Small intestine (tissue), 7 donors: Measurements from ENCODE around the gene CHST5. TPM values are rescaled to one million over a fixed set of nuclear protein-coding genes. Genes with fewer than 3 reads are reported as not detected.

Experiments used
- DNase-seq, 2 donors: peaks; one replicate each; pipeline versions ENCODE4 v3.0.0 to v3.0.0-alpha.2; 2013
- FAIRE-seq: peaks from 2 replicates; lab custom pipeline; 2012; peaks lifted over from hg19 to GRCh38; lab: Jason Lieb, UNC
- H3K27ac ChIP-seq, 3 donors: one replicate each; pipeline ENCODE4 v1.5.1; 2013; ENCODE audit warnings: low read length in 2 of 3, mild to moderate bottlenecking in 2 of 3, control low read depth in 1 of 3, inconsistent platforms in 1 of 3, low read depth in 1 of 3, moderate library complexity in 1 of 3
- H3K27me3 ChIP-seq, 3 donors: one replicate each; pipeline ENCODE4 v1.6.1; 2013; ENCODE audit warnings: low read length in 3 of 3, inconsistent platforms in 1 of 3; ENCODE audit not compliant: control insufficient read depth in 3 of 3, insufficient read depth in 3 of 3
- H3K36me3 ChIP-seq, 3 donors: one replicate each; pipeline ENCODE4 v1.6.1; 2013; ENCODE audit warnings: low read length in 3 of 3, inconsistent platforms in 1 of 3, low read depth in 1 of 3, mild to moderate bottlenecking in 1 of 3, moderate library complexity in 1 of 3; ENCODE audit not compliant: control insufficient read depth in 3 of 3, insufficient read depth in 2 of 3
- H3K4me1 ChIP-seq, 3 donors: one replicate each; pipeline ENCODE4 v1.6.1; 2013; ENCODE audit warnings: low read length in 2 of 3, inconsistent platforms in 1 of 3, low read depth in 1 of 3, mild to moderate bottlenecking in 1 of 3, moderate library complexity in 1 of 3; ENCODE audit not compliant: control insufficient read depth in 3 of 3, insufficient read depth in 2 of 3
- H3K4me3 ChIP-seq, 3 donors: one replicate each; pipeline ENCODE4 v1.5.1; 2013; ENCODE audit warnings: low read length in 3 of 3, control low read depth in 1 of 3, inconsistent platforms in 1 of 3, low read depth in 1 of 3, mild to moderate bottlenecking in 1 of 3, moderate library complexity in 1 of 3
- H3K9me3 ChIP-seq, 2 donors: one replicate each; pipeline ENCODE4 v1.6.1; 2013; ENCODE audit warnings: low read depth in 1 of 2, low read length in 1 of 2; ENCODE audit not compliant: control insufficient read depth in 2 of 2, insufficient read depth in 1 of 2
- WGBS, 3 donors: extraction: QIAGEN DNeasy Blood & Tissue Kit; methylation state at CpG; one replicate each; pipeline ENCODE4 v1.1.7; 2013; 5-methylcytosine and 5-hydroxymethylcytosine counted together
- polyA plus RNA-seq, 4 donors: library from polyadenylated mRNA; stranded (reverse) in 3 of 4; unstranded in 1 of 4; fragments of 200-250 nt in 3 of 4; fragments of 120-200 nt in 1 of 4; gene quantifications; one replicate each; pipeline versions ENCODE4 v1.2.1 to v1.2.3, GENCODE V29; 2013
- donor health status: healthy with polysubstance abuse.
- donor health status: control.
- donor health status: control.
- donor health status: Bipolar disorder and iron deficiency.
- donor health status: healthy.

Gene CHST5
- polyA plus RNA-seq, 4 donors: 21.2 to 37.7 (median 27.5) TPM

DNA sequence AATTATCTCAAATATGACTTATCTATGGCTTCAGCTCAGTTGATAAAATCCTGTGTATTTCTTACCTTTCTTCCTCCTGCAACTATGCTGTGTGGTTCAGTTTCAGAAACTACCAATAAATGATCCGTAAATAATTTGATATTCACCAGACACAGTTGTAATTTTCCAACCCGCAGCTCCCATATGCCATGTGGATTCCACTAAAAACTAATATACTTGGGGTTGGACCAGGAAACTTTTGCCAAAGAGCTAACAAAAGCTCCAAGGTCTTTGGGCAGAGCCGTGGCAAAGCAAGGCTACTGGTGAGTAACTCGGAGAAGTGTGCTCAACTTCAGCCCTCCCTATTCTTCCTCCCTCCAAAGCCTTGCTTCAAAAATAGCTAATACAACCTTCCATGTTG is 38.4 kb downstream of the CHST5 start:
- peaks cover 0 to 12% (median 2%) of the 10 kb centered on the region in 3 donors for H3K27me3 ChIP-seq
- no peak for DNase-seq
- peaks cover 0 to 5% (median 0%) of the 10 kb centered on the region in 3 donors for H3K36me3 ChIP-seq
- H3K4me3 ChIP-seq: no peak overlapping the region
- FAIRE-seq: no peak
- no peaks in the 10 kb centered on the region for H3K9me3 ChIP-seq
- 59 to 70% (median 61%) methylated on average over 4 of the region's 4 CpGs for WGBS, 3 donors
- H3K27ac ChIP-seq: no peak overlapping the region
- peaks cover 0 to 8% (median 0%) of the 10 kb centered on the region in 3 donors for H3K4me1 ChIP-seq

DNA sequence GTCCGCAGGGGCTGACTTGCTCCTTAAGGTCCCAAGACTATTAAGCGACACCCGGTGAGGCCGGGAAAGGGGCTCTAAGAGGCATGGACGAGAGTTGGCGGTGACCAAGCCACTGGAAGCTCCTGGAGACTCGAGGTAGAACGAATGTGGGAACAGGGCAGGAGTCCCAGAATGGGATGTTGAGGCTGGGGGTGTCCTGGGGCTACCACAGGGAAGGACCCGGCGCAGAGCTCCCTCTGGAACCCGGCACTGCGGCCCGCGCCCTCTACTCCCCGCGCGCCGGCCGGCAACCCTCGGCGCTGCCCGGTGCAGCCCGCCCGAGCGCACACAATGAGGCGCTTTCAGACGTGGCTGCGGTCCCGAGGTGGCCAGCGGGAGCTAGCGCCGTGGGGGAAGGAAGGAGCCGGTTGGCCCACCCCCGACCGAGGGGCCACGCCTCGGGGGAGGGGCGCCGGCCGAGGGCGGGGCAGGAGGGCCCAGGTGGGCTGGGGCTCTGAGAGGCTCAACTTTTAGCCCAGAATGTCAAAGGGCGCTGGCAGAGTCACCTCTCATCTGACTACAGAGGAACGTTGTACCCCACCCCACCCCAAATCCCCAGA is 40.7 kb downstream of the CHST5 start, which contains the start of gene CHST6:
TSS of gene CHST6 (minus strand) at position 366 of the 599 bp plus-strand sequence. CDS start 15,613 bp downstream, outside the sequence.
- Histone ChIP-seq H3K27ac (no peak within 1 kb of the TSS), H3K4me3 (peak within 1 kb of the TSS in 2 of 3 donors; percentile 36 to 42), H3K27me3 (peaks cover 0 to 12% (median 2%) of the 10 kb centered on the region in 3 donors), H3K4me1 (peaks cover 0 to 8% (median 0%) of the 10 kb centered on the region in 3 donors), H3K36me3 (peaks cover 0 to 2% (median 0%) of the 10 kb centered on the region in 3 donors), H3K9me3 (no peaks in the 10 kb centered on the region)
- FAIRE-seq (no peak), DNase-seq (peak; percentile 27 to 53)
- WGBS, 3 donors: 2 to 5% (median 4%) methylated on average over 26 to 43 of the region's 43 CpGs

DNA sequence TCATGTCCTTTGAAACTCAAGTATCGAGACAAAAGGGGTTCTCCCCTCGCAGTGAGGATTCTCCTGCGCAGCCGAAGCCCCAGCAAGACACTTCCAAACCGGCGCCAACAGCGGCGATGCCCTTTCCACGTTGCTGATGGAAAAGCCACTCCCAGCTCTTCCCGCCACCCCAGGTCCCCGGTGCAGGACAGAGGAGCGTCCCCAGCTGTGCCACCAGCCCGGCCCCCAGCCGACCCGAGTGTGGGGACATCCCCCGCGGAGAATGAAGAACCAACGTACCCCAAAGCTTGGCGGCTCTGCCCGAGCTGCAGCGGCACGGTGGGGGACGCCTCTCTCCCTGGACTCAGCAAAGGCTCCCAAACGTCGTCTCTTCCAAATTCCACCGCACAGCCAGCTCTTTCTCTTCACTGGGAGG is 41.2 kb downstream of the CHST5 start:
- Histone ChIP-seq H3K36me3 (no peaks in the 10 kb centered on the region), H3K4me1 (peaks cover 0 to 8% (median 0%) of the 10 kb centered on the region in 3 donors), H3K27me3 (peaks cover 0 to 12% (median 2%) of the 10 kb centered on the region in 3 donors), H3K4me3 (peak overlapping the region in 2 of 3 donors; percentile 36 to 42), H3K27ac (no peak overlapping the region), H3K9me3 (no peaks in the 10 kb centered on the region)
- DNase-seq (peak in 1 of 2 donors; percentile 17), FAIRE-seq (no peak)
- 3 to 12% (median 7%) methylated on average over 26 of the region's 26 CpGs for WGBS, 3 donors

DNA sequence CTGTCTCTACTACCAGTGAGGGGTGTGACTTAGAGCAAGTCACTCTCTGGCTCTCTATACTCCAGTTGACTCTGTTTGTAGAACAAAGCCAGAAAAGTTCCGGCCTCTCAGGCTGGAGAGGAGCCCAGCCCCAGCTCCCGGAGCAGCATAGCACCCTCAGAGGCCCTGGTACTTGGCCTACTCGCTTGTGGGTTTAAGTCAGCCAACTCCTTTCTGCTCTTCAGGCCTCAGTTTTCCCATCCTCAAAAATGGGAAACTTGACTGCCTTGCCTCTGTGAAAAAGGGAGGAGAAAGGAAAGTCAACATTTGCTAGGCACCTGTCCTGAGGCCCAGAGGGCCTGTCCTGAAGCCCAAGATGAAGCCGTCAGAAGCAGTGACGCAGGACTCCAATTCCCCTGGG is 41.7 kb downstream of the CHST5 start:
- Histone ChIP-seq H3K4me1 (peaks cover 0 to 8% (median 0%) of the 10 kb centered on the region in 3 donors), H3K27ac (no peak overlapping the region), H3K9me3 (no peaks in the 10 kb centered on the region), H3K4me3 (no peak overlapping the region), H3K36me3 (no peaks in the 10 kb centered on the region), H3K27me3 (peaks cover 0 to 12% (median 2%) of the 10 kb centered on the region in 3 donors)
- WGBS, 3 donors: 71 to 72% (median 72%) methylated on average over 5 of the region's 5 CpGs
- DNase-seq (no peak), FAIRE-seq (no peak)

DNA sequence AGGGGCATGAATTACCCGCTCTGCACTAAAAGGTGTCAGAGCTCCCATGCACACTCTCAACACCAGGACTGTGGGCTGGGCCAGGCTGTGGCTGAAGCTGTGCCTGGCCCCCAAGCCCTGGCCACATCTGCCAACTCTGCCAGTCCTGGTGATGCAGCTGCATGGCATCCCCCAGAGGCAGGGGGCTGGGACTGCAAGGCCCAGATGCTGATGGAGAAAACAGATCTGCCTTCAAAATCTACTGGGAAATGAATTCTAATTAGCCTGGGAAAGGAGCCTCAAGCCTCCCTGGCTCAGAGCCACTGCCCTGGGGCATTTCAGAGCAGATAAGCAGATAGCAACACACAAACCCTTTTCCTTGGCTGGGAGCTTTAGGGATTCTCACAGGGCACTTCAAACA is 44.0 kb downstream of the CHST5 start:
- Histone ChIP-seq H3K36me3 (no peaks in the 10 kb centered on the region), H3K4me1 (peaks cover 0 to 13% (median 2%) of the 10 kb centered on the region in 3 donors), H3K27ac (no peak overlapping the region), H3K27me3 (peaks cover 0 to 12% (median 2%) of the 10 kb centered on the region in 3 donors), H3K4me3 (no peak overlapping the region), H3K9me3 (no peaks in the 10 kb centered on the region)
- DNase-seq (peak in 1 of 2 donors; percentile 21), FAIRE-seq (no peak)
- WGBS, 3 donors: 36 to 79% (median 45%) methylated on average over 1 of the region's 1 CpG

DNA sequence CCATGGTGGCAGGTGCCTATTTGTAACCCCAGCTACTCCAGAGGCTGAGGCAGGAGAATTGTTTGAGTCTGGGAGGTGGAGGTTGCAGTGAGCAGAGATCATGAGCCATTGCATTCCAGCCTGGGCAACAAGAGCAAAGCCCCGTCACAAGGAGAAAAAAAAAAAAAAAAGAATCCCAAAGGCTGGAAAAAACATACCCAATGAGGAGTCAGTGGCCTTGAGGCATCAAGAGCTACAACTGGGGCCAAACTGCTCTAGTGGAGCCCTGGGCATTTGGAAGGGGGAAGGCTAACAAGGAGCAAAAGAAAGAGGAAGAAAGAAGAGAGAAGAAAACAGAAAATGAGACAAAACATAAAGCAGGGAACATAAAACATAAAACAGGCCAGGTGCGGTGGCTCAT is 47.6 kb downstream of the CHST5 start:
- no peaks in the 10 kb centered on the region for H3K36me3 ChIP-seq
- 90 to 94% (median 93%) methylated on average over 2 of the region's 2 CpGs for WGBS, 3 donors
- no peaks in the 10 kb centered on the region for H3K27me3 ChIP-seq
- no peaks in the 10 kb centered on the region for H3K9me3 ChIP-seq
- H3K27ac ChIP-seq: no peak overlapping the region
- H3K4me3 ChIP-seq: peak overlapping the region in 1 of 3 donors; percentile 3
- no peak for DNase-seq
- no peak for FAIRE-seq
- H3K4me1 ChIP-seq: peaks cover 0 to 16% (median 7%) of the 10 kb centered on the region in 3 donors

DNA sequence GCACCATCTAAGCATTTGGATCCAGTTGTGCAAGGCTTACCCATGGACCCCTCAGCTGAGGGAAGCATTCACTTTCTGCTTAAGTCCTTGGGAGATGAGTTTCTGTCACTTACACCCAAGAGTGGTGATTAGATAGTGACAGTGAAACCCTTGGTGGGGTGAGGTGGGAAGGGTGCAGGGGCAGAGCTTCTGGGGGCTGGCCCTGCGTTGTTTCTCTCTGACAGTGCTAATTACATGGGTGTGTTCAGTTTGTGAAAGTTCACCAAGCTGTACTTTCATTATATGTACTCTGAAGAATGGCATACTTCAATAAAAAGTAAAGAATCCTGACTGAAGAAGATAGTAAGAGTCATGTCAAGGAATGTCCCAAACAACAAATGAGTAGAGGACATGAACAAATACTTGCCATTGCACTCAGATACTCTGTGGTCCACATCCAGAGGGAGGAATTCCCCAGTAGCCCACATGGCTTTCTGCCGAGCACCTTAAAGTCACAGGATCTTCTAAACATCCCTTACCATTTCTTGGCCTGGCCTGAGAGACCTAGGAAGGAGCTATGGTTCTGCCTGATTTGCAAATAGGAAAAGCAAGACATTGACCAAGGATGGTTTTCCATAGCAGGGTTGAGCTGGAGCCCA is 49.1 kb downstream of the CHST5 start:
- no peaks in the 10 kb centered on the region for H3K36me3 ChIP-seq
- DNase-seq: peak; percentile 44 to 75
- H3K27me3 ChIP-seq: no peaks in the 10 kb centered on the region
- no peak for FAIRE-seq
- H3K9me3 ChIP-seq: no peaks in the 10 kb centered on the region
- H3K4me1 ChIP-seq: peaks cover 0 to 16% (median 7%) of the 10 kb centered on the region in 3 donors
- 19 to 56% (median 25%) methylated on average over 2 of the region's 2 CpGs for WGBS, 3 donors
- no peak overlapping the region for H3K4me3 ChIP-seq
- H3K27ac ChIP-seq: peak overlapping the region in 2 of 3 donors; percentile 36 to 40

DNA sequence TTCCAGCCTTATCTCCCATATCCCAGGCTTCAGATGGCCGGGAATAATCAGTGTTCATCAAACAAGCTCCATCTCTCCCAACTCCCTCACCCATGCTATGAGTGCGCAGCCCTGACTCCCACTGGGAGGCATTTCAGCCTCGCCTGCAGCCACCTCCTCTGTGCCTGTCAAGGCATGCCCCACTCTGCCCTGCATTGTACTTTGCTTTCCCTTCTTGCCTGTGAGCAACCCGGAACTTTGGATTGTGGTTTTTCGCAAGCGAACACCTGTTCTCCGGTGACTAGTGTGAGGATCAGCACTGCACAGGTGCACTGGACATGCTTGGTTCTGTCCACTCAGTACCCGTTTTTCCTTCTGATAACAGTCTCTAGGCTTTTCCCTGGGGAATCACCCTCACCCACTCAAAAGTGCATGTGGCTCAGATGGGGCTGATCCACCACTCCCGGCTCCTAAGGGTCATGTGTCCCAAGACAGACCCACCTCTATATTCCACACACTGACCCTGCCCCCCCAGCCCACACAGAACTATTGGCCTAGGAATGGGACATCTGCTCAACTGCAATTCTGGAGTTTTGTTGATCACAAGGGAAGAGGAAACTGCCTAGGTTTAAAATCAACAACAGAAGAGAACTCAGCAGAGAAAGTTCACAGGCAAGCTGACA is 49.8 kb downstream of the CHST5 start:
- no peaks in the 10 kb centered on the region for H3K27me3 ChIP-seq
- no peaks in the 10 kb centered on the region for H3K9me3 ChIP-seq
- FAIRE-seq (no peak), DNase-seq (peak; percentile 81 to 85)
- peaks cover 0 to 16% (median 7%) of the 10 kb centered on the region in 3 donors for H3K4me1 ChIP-seq
- H3K27ac ChIP-seq: peak overlapping the region in 2 of 3 donors; percentile 36 to 40
- H3K4me3 ChIP-seq: no peak overlapping the region
- H3K36me3 ChIP-seq: no peaks in the 10 kb centered on the region
- WGBS, 3 donors: 15 to 65% (median 31%) methylated on average over 9 of the region's 9 CpGs
